Uterus (tissue), 4 donors: ENCODE results near the gene CNTNAP5. TPM values are rescaled to one million over a fixed set of nuclear protein-coding genes. Genes with fewer than 3 reads are reported as not detected.

Source experiments
- DNase-seq, 2 donors: peaks; one replicate each; pipeline ENCODE4 v3.0.0-alpha.2; 2019 to 2020
- H3K27ac ChIP-seq, 2 donors: fragments of 200-600 bp; sonication (generic); 1 replicate in 1 of 2; 2 replicates in 1 of 2; pipeline ENCODE4 v1.5.1; 2016 to 2018
- H3K27me3 ChIP-seq, 2 donors: fragments of 200-600 bp; sonication (generic); one replicate each; pipeline ENCODE4 v1.5.1; 2018 to 2019; ENCODE audit warnings: control low read depth in 1 of 2
- H3K36me3 ChIP-seq, 2 donors: fragments of 200-600 bp; sonication (generic); one replicate each; pipeline ENCODE4 v1.5.1; 2019; ENCODE audit warnings: control low read depth in 1 of 2
- H3K4me1 ChIP-seq, 2 donors: fragments of 200-600 bp; sonication (generic); one replicate each; pipeline ENCODE4 v1.5.1; 2018 to 2019; ENCODE audit warnings: control low read depth in 1 of 2
- H3K4me3 ChIP-seq, 2 donors: fragments of 200-600 bp; sonication (generic); 1 replicate in 1 of 2; 2 replicates in 1 of 2; pipeline ENCODE4 v1.5.1; 2018 to 2019; ENCODE audit warnings: mild to moderate bottlenecking in 1 of 2
- H3K9me3 ChIP-seq, 2 donors: fragments of 200-600 bp; sonication (generic); one replicate each; pipeline ENCODE4 v1.5.1; 2019; ENCODE audit warnings: control low read depth in 1 of 2
- POLR2A ChIP-seq, 2 donors: fragments of 450-650 bp; IDR thresholded peaks; one replicate each; pipeline ENCODE4 v1.6.1; 2016; ENCODE audit warnings: antibody characterized with exemption in 2 of 2, mild to moderate bottlenecking in 1 of 2, moderate library complexity in 1 of 2
- intact Hi-C: fragments of 100-400 bp; cut with DNase I; formaldehyde crosslinking; loops from one replicate; pipeline ENCODE4 v1.15.1; 2023; ENCODE audit warnings: low total_unique reads
- total RNA-seq, 4 donors: library from RNA; depleted of rRNA in 3 of 4; stranded (reverse); fragments of >200 nt in 3 of 4; gene quantifications; one replicate each; pipeline versions ENCODE4 v1.1.0 to v1.2.4, GENCODE V29; 2014 to 2023
- TF ChIP-seq, protein P1 (sequence below), 4 experiments: fragments of 200-600 bp in 2 of 4; fragments of 450-650 bp in 2 of 4; sonication (generic) in 2 of 4; IDR thresholded peaks; one replicate each; pipeline ENCODE4 v1.5.1; 2016 to 2019; ENCODE audit warnings: antibody characterized with exemption in 4 of 4, mild to moderate bottlenecking in 2 of 4, moderate library complexity in 1 of 4
- donor health status: DM: yes; HTN: yes; CAD: no.

Gene CNTNAP5
- total RNA-seq, 4 donors from 2014 or later, result 1.4 TPM; not detected in 3

- TF ChIP-seq POLR2A (IDR thresholded peaks at IDR 0.05), result no peak
- TF ChIP-seq, protein P1, sequence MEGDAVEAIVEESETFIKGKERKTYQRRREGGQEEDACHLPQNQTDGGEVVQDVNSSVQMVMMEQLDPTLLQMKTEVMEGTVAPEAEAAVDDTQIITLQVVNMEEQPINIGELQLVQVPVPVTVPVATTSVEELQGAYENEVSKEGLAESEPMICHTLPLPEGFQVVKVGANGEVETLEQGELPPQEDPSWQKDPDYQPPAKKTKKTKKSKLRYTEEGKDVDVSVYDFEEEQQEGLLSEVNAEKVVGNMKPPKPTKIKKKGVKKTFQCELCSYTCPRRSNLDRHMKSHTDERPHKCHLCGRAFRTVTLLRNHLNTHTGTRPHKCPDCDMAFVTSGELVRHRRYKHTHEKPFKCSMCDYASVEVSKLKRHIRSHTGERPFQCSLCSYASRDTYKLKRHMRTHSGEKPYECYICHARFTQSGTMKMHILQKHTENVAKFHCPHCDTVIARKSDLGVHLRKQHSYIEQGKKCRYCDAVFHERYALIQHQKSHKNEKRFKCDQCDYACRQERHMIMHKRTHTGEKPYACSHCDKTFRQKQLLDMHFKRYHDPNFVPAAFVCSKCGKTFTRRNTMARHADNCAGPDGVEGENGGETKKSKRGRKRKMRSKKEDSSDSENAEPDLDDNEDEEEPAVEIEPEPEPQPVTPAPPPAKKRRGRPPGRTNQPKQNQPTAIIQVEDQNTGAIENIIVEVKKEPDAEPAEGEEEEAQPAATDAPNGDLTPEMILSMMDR (IDR thresholded peaks at IDR 0.05), result no peak
- DNase-seq, result no peak
- no peak overlapping the region for H3K27ac ChIP-seq
- H3K4me3 ChIP-seq, result no peak overlapping the region
- H3K9me3 ChIP-seq, result no peaks in the 10 kb centered on the region
- intact Hi-C loops, result no loop called here
- no peaks in the 10 kb centered on the region for H3K36me3 ChIP-seq
- no peaks in the 10 kb centered on the region for H3K27me3 ChIP-seq
- H3K4me1 ChIP-seq, result no peaks in the 10 kb centered on the region
Observed at GRCh38 chr2:124698979-124699565, 674.0 kb downstream of the CNTNAP5 start.

GRCh38 chr2:124702777-124703176 is 677.7 kb downstream of the CNTNAP5 start:
- no peak for TF ChIP-seq POLR2A (IDR thresholded peaks at IDR 0.05)
- TF ChIP-seq, protein P1 (IDR thresholded peaks at IDR 0.05), result no peak
- no peak overlapping the region for H3K27ac ChIP-seq

GRCh38 chr2:124704071-124704925 is 679.2 kb downstream of the CNTNAP5 start:
- no peak for TF ChIP-seq POLR2A (IDR thresholded peaks at IDR 0.05)
- TF ChIP-seq, protein P1 (IDR thresholded peaks at IDR 0.05), result no peak
- Histone ChIP-seq H3K27ac (no peak overlapping the region), H3K27me3 (no peaks in the 10 kb centered on the region), H3K4me3 (no peak overlapping the region), H3K9me3 (no peaks in the 10 kb centered on the region), H3K36me3 (no peaks in the 10 kb centered on the region), H3K4me1 (no peaks in the 10 kb centered on the region)
- no peak for DNase-seq
- intact Hi-C loops, result no loop called here

More at GRCh38 chr2:124702777-124703176, 677.7 kb downstream of the CNTNAP5 start:
- H3K4me3 ChIP-seq, result no peak overlapping the region
- DNase-seq, result no peak
- no peaks in the 10 kb centered on the region for H3K27me3 ChIP-seq
- intact Hi-C loops, result no loop called here
- no peaks in the 10 kb centered on the region for H3K4me1 ChIP-seq
- no peaks in the 10 kb centered on the region for H3K36me3 ChIP-seq
- H3K9me3 ChIP-seq, result no peaks in the 10 kb centered on the region

GRCh38 chr2:124708661-124709060 is 683.6 kb downstream of the CNTNAP5 start:
- Histone ChIP-seq H3K4me1 (no peaks in the 10 kb centered on the region), H3K9me3 (no peaks in the 10 kb centered on the region), H3K27me3 (no peaks in the 10 kb centered on the region), H3K27ac (no peak overlapping the region), H3K36me3 (no peaks in the 10 kb centered on the region), H3K4me3 (no peak overlapping the region)
- no peak for DNase-seq
- intact Hi-C loops, result no loop called here
- TF ChIP-seq POLR2A (IDR thresholded peaks at IDR 0.05), result no peak
- TF ChIP-seq, protein P1 (IDR thresholded peaks at IDR 0.05), result no peak

DNA sequence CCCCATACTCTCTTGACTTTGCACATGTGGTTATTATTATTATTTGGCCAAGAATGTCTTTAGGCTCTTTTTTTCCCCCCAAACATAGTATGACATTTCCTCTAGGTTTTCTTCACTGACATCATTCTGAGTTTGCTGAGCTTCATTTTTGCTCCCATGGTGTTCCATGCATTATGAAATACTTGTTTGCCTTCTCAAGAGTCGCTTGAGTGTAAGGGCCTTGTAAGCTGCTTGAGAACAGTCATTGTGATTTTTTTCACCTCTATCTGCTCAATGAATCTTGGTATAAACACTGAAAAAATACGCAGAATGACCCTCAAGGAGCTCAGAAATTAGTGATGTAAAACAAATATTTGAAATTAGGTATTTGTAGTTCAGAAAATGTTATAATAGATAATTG is 688.9 kb downstream of the CNTNAP5 start:
- no peaks in the 10 kb centered on the region for H3K4me1 ChIP-seq
- no peak overlapping the region for H3K27ac ChIP-seq
- no peak for TF ChIP-seq POLR2A (IDR thresholded peaks at IDR 0.05)
- TF ChIP-seq, protein P1 (IDR thresholded peaks at IDR 0.05), result no peak
- H3K36me3 ChIP-seq, result no peaks in the 10 kb centered on the region
- DNase-seq, result no peak
- intact Hi-C loops, result no loop called here
- no peaks in the 10 kb centered on the region for H3K27me3 ChIP-seq
- no peaks in the 10 kb centered on the region for H3K9me3 ChIP-seq
- H3K4me3 ChIP-seq, result no peak overlapping the region
